GM19328 (cell line): ENCODE results near the gene SLC6A11.

Source experiments
- ATAC-seq: cut with Tn5 transposase; IDR thresholded peaks from one replicate; pipeline ENCODE4 v1.9.1; 2021; ENCODE audit warnings: mild to moderate bottlenecking, moderate library complexity; ENCODE audit not compliant: unreplicated experiment

Gene SLC6A11

DNA sequence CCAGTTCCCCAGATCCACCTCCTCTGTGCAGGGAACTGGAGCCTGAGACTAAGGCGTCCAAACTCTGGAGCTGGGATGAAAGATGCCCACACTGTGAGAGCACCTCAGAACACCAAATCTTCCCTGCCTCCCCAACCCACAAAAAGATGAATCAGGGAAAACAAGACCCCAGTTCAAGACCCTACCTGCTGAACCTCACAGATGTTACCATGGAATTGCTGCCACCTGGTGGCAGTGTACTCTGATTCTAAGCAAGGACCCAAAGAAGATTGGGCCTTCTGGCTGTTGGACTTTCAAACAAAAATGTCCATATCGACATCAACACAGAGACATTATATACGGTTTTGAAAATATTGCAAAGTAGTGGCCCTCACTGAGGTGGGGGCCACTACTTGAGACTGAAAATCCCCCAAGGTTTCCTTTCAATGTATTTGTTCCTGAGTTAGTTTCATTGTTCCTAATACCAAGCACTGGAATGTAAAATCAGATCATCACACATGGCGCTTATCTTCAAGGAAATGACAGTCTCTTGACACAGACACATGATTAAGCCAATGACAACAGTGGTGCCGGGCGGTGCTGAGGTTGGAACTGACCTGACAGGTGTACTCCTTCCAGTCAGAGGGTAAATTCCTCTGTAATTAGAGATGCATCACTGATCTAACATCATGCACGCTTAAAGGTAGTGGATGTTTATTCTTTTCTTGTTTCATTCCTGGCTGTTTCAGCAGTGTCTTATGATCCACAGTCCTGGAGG, 67.6 kb downstream of the SLC6A11 start:
- ATAC-seq, result no peak

DNA sequence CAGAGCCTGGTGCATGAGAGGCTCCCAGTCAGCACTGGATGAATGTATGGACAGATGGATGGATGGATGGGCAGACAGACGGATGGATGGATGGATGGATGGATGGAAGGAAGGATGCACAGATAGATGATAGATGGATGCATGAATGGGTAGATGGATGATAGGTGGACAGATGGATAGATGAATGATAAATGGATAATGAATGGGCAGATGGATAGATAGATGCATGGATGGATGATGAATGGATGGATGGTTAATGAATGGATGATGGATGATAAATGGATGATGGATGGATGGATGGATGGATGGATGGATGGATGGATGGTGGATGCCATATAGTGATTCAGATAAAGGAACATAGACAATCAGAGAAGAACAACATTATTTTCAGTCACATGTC, 71.0 kb downstream of the SLC6A11 start:
- ATAC-seq, result no peak

DNA sequence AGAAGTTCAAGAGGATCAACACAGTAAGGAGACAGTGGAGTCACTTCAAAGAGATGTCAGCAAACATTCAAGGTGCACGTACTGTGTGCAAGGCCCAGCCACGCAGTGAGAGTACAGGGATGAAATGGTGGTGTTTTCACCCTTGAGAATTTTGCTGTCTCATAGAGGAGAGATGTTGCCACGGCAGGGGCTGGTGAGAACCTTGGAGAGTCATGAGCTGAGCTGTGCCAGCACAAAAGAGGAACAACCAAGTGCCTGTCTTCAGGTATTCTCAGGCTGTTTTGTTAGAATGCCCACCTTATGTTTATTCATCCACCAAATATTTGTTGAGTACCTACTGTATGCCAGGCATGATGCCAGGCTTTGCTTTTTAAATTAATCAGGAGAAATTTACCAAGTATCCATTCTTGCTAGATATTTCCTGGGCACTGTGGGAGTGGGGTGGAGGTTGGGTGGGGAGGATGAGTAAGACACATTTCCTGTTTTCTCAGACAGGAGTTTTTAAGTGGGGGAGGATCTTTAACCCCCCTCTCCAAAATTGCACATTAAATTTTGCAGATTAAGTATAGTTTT, 72.6 kb downstream of the SLC6A11 start:
- ATAC-seq, result no peak

DNA sequence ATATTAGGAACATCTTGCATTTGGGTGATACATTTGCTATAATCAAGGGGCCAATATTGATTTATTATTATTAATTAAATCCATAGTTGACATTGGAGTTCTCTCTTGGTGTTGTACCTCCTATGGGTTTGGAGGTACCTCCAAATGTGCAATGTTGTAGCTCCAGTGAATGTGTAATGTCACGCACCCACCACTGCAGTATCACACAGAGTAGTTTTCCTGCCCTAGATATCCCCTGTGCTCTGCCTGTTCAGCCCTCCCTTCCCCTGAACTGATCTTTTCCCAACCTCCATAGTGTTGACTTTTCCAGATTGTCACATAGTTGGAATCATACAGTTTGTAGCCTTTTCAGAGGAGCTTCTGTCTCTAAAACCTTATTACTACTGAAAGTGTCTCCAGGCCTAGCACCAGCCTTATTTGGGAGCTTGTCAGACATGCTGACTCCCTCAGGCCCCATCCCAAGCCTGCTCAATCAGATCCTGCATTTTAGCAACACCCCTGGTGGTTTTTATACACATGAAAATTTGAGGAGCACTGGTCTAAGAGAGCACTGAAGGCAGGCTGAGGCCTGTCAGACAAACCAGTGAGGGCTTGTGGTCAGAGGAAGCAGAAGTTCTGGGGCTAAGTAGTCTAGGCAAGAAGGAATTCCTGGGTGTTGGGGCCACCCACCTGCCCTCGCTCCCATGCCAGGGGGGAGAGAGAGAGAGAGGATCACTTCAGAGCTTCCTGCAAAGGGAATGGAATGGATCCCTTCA, 73.4 kb downstream of the SLC6A11 start:
- no peak for ATAC-seq

DNA sequence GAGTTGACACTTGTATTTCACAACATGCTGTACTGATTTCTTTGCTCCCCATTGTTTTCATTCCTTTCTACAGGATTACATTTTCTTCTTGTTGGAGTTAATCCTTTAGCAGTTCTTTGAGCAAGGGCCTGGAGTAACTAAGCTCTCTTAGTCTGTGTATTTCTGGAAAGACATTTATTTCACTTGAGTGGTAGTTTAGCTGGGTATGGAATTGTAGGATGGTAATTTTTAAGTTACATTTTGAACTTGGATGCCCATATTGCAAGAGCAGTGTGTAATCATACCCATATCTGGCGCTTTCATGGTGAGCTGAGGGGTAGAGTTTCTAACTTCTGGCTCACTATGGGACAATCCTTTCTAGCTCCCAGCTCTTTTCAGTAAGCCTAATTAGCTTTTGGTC, 74.6 kb downstream of the SLC6A11 start:
- no peak for ATAC-seq

DNA sequence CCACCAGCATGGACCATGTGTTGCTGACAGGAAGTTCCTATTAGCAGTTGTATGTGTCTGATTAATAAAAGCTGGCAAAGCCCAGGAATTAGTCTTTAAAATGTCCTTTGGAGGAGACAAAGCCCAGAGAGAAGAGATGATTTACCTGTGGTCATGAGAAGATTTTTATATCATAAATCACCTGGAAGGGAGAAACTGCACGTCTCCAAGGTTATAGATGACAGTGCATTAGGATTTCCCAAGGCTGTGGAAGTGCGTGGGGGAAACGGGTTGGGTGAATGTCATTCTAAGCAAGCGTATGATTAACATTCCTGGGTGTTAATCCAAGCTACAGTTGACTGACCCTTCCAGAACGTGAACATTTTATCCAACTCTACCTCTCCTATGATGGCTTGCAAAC, 76.6 kb downstream of the SLC6A11 start:
- ATAC-seq, result no peak

DNA sequence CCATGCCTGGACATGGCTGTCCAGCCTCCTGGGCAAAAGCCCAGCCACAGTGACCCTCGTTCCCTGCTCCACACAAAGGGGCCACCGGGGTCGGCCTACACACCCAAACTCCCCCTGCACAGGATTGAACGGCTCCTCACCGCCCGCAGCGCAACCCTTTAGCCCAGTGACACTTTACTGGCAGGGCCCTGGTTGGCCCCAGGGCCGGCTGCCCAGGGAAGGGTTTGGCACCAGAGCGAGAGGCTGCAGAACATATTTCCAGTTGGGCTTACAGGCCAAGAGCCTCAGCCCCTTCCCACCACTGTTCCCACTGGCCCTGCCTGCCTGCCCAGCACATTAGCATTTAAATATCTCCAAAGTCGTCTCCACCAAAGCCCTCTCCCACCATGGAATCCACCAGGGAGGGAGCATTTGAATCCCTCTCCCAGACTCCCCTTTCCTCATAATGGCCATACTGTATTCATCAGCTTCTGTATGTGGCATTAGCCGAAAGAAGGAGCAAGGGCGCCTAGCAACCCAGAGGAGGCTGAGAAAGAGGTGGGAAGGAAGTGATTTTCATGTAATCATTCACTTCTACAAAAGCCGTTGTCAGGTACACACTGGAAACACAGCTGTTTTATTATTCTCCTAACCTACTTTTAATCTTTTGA, 85.4 kb downstream of the SLC6A11 start:
- ATAC-seq, result no peak

DNA sequence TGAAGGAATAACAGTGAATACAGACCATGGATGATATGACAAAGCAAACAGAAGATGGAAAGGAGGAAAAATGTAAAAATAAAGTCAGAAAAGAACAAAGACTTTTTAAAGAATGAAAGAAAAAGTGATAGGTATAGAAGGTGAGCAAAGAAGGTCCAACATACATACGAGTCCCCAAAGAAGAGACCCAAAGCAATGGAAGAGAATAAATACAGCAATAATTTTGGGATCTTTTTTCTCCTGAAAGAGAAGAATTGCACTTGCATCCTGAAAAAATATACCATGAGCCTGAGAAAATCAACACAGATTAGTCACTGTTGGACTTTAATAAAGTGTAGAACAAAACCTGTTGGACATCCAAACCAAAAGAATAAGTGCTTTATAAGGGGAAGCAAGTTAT, 91.2 kb downstream of the SLC6A11 start:
- no peak for ATAC-seq

DNA sequence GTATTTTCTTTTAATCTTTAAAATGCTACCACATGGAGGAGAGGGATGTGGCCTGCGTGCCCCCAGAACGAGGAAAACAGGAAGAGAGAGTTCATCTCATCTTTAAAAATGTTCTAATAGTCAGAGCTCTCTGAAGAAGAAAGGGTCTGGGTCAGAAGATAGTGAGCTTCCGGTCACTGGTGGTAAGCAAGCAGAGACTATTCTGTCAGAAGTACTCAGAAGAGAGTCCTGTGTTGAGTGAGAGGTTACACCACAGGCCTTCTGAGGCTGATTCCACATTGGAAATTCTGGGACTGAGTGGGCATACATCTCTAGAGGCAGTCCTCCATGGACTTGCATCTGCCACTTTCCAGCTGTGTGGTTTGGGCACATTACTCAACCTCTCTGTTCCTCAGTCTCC, 94.3 kb downstream of the SLC6A11 start:
- ATAC-seq, result no peak

DNA sequence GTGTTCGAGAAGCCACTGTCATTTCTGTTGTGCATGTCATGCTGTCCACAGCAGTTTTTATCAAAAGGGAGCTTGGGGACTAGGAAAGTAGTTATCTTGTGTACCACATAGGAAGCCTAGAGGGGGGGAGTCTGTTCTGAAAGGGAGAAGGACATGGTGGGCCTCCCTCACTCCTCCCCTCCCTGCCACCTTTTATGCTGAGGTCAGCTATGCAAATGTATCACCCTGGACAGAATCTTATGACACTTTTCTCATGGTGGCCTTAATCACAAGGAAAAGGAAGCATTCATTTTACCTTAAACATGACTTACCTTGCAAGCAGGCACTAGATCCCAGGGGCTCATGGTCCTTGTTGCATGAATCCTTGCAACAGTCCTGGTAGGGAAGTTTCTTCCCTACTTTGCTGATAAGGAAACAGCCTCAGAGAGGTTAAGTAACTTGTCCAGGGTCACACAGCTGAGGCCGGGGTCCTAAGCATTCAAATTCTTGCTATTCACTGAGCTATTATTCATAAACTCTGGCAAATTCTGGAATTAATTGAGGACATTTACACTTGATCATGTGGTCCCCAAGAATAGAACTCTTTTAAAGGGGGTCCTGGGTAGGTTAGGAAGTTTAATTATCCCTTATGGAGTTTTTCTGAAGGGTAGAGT, 95.4 kb downstream of the SLC6A11 start:
- no peak for ATAC-seq

DNA sequence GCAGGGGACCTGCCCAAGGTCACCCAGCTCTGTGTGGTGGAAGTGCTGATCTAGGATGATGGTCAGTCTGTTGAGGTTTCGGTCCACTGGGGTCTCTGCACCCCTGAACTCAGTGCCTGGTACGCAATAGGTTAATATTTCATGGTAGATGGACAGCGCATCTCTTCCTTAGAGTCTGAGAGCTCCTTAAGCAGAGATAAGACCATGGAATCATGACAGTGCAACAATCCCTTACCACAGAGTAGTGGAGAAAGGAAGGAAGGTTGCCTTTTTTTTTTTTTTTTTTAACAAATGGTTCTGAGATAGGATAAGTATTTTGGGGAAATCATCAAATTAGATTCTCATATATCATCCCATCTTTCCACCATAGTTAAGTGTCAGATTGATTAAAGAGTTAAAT, 96.8 kb downstream of the SLC6A11 start:
- ATAC-seq, result no peak

DNA sequence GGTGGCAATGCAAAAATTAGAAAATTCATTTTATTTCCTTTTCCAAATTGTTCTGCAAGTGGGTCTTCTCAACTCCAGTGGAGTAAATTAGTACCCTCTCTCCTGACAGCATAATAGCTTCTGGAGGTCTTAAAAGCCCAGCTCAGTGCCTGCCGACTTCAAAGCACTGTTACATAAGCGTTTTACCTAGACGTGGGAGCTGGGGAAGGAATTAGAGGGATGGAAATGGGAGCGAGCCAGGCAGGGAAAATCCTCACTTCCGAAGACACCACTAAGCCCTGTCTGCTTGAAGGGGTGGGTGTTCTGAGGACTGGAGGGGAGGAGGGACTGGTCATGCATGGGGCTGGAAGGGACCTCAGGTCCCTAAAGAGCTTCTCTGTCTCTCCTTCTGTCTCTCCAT, 99.3 kb downstream of the SLC6A11 start:
- no peak for ATAC-seq

DNA sequence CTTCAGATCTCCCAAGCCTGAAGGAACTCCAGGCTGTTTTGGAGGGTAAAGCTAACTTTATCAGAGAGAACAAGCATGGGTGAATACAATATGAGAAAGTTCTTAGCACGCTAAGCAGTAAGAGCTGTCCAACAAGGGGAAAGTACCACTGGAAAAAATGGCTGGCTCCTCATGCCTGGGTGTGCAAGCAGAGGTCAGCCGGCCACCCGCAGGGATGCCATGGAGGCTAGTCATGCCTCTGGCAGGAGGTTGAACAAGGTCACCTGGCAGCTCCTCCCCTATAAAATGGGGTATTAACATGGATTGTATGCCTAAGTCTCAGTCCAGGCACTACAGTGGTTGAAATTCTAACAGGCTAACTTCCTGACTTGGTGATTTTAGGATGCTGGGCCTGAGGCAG, 101.1 kb downstream of the SLC6A11 start:
- ATAC-seq, result no peak

DNA sequence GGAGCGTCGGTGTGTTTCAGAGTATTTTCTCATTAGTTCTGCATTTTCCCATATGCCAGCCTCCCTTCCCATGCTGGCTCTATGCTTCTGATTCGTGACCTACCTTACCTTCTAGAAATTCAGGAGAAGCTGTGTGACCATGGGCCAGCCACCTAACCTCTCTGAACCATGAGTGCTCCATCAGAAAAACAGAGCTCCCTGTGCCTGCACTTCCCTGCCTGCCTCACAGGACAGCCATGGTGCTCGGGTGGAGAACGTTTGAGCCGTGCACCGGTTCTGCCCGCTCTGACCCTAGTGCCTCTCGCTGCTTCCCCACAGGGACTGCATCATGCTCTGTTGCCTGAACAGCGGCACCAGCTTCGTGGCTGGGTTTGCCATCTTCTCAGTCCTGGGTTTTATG, 102.0 kb downstream of the SLC6A11 start:
- no peak for ATAC-seq

DNA sequence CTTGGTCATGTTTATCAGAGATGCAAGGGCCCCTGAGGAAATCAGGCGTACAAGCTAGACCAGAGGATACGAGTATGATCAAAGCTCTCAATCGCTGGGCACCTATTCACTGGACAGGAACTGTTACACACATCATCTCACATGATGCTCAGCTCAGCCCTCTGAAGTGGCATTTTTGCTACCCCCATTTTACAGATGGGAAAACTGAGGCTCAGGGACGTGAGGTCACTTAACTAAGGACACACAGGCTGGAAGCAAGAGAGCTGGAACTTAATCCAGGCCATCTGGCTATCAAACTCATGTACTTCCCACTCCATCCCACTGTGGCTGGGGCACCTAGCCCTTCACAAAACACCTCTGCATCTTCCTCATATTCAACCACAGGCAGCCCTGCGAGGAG, 103.6 kb downstream of the SLC6A11 start:
- ATAC-seq, result no peak

DNA sequence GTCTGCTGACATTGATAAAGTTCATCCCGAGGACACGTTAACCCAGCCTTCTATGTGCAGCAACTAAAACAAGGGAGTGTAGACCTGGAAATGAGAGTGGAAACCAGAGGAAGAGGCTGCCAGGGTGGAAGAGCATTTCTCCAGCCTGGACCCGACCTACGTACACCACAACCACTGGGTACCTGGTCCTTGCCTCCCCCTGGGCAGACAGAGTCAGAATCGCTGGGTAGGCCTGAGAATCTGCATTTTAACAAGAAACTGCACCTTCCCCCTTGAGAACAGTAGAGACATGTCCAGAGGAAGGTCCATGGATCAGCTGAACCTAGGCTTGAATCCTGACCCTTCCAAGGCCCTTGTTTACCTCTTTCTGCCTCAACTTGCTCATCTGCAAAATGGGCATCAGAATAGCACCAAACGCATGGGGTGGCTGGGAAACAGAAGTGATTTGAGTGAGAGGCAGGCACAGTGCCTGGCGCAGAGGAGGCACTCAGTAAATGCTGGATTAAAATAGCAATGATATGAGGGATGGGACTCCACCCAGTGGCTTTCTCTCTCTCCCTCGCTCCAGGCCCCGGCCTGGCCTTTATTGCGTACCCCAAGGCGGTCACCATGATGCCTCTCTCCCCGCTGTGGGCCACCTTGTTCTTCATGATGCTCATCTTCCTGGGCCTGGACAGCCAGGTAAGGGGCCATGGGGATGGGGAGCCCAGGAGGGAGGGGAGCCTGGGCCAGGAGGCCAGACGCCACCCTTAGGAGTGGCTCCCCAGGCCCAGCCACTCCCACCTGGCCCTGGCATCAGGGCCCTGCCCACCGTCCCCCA, 109.6 kb downstream of the SLC6A11 start:
- no peak for ATAC-seq

DNA sequence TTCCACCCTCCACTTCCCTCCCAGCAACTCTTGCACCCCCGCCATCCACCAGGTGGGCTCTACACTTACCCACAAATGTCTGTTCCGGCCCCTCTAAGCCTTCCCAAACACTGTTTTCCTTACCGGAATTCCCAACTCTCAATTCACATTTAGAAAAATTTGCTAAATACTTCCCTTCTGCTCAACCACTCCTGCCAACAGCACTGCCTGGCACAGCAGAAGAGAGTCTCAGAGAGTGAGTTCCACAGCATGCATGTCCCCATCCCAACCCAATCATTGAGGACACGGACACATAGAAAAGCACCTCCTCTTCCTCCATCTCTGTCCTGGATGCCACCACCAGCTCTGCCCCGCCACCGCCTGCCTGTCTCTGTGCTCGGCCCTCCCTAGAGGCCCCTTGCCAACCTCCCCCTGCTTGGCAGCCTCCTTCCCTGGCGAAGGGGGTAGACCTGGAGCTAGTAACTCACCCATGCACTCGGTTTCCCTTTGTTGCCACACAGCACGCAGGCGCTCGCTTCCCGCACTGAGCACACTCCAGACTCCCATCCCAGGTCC, 110.3 kb downstream of the SLC6A11 start:
- no peak for ATAC-seq

DNA sequence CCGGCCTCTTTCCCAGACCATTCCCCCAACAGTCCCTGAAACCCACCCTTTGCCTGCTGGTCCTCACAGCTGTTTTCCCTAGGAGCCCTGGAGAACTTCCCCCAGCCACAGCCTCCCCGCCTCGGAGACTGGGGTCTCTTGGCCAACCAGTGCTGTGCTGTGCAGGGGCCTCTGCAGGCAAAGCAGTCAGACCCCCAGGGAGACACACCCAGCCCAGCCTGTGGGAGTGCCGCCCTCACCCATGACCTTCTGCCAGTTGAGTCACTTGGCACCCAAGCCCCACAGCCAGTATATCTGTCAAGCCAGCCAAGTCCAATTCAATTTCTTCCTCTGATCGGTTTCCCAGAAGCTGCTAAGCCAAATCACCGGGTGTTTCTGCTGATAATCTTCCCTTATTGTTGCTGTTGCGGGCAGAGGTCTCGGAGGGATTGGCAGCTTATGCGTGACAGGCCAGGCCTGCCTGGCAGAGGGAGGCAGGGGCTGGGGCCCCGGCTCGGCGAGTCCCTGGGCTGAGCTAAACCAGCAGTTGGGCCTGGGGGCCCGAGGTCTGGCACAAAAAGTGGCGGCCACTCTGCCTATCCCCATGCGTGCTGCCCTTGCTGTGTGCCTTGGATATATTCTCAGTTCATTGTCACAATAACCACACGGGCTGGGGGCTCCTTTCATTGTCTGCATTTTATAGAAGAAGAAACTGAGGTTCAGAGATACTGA, 110.9 kb downstream of the SLC6A11 start:
- ATAC-seq, result no peak

DNA sequence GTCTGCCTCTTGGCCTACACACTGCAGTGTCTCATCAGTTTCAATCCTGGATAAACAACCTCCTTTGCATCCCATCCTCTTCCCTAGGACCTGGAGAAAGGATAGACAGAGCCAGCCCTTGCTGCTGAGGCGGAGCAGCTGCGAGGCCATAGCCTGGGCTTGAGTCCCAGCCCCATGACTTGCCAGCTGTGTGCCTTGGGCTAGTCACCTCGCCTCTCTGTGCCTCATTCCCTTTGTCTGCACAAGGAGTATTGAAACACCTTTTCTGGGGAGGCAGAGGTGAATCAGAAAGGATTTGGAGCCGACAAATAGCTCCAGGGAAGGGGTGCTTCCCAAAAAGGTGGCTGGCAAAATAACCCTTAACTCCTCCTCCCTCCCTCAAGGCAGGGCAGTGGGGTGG, 111.5 kb downstream of the SLC6A11 start:
- no peak for ATAC-seq
